Activated CD8-positive, alpha-beta memory T cell treated with anti-CD3 and anti-CD28 coated beads for 36 hours (primary cell): ENCODE measurements around the gene ELF3. TPM values are rescaled to one million over a fixed set of nuclear protein-coding genes. Genes with fewer than 3 reads are reported as not detected.

Experiments used
- CTCF ChIA-PET: fragments of 350-600 bp; sonication (Branson Sonifier 250); formaldehyde crosslinking; loops from one replicate; lab custom pipeline; 2021; ENCODE audit warnings: antibody characterized with exemption; lab: Charles Lee
- POLR2A ChIA-PET: fragments of 350-600 bp; sonication (Branson Sonifier 250); formaldehyde crosslinking; loops from one replicate; lab custom pipeline; 2021; ENCODE audit warnings: antibody characterized with exemption; lab: Charles Lee
- total RNA-seq, 2 experiments: library from RNA; stranded (reverse); gene quantifications; one replicate each; pipeline ENCODE4 v1.2.3, GENCODE V29; 2021

Gene ELF3
- total RNA-seq, 2 experiments from 2014 or later: 0.10 to 0.19 TPM

GRCh38 chr1:202002507-202002906, 7.9 kb upstream of the ELF3 start:
- ChIA-PET CTCF (interaction anchor here (0.6 to 1.8 kb wide), 3 partner anchors 8 to 146 kb away, joined by 3 to 5 read pairs (median 3); partner anchors contain the start of gene ELF3), POLR2A (no interaction called here)

- POLR2A ChIA-PET: no interaction called here
- CTCF ChIA-PET: no interaction called here
Observed at GRCh38 chr1:202004711-202005110, 5.7 kb upstream of the ELF3 start.

- ChIA-PET POLR2A (no interaction called here), CTCF (no interaction called here)
Observed at GRCh38 chr1:202005958-202006357, 4.4 kb upstream of the ELF3 start.

GRCh38 chr1:202007304-202007703, 3.1 kb upstream of the ELF3 start:
- CTCF ChIA-PET: interaction anchor here (0.6 to 1.8 kb wide), 4 partner anchors 10 to 128 kb away, joined by 3 to 4 read pairs (median 3); no protein-coding TSS in a partner anchor
- POLR2A ChIA-PET: no interaction called here

GRCh38 chr1:202007805-202008489, 2.4 kb upstream of the ELF3 start:
- ChIA-PET CTCF (interaction anchor here (0.6 to 2.0 kb wide), 5 partner anchors 9 to 128 kb away, joined by 3 to 5 read pairs (median 3); no protein-coding TSS in a partner anchor), POLR2A (no interaction called here)

GRCh38 chr1:202009326-202010179, 834 bp upstream of the ELF3 start:
- ChIA-PET POLR2A (no interaction called here), CTCF (interaction anchor here (0.5 to 2.3 kb wide), 10 partner anchors 8 to 131 kb away, joined by 3 to 8 read pairs (median 4); partner anchors contain the start of gene RNPEP)

GRCh38 chr1:202011994-202012393, 1.6 kb downstream of the ELF3 start:
- POLR2A ChIA-PET: no interaction called here

GRCh38 chr1:202012544-202013478, 2.4 kb downstream of the ELF3 start:
- ChIA-PET CTCF (interaction anchor here (0.6 to 1.4 kb wide), 3 partner anchors 10 to 117 kb away, joined by 3 to 5 read pairs (median 3); no protein-coding TSS in a partner anchor), POLR2A (no interaction called here)

More at GRCh38 chr1:202011994-202012393, 1.6 kb downstream of the ELF3 start:
- CTCF ChIA-PET: interaction anchor here (1.4 to 2.3 kb wide), 2 partner anchors 116 to 123 kb away, joined by 5 to 8 read pairs; no protein-coding TSS in a partner anchor

GRCh38 chr1:202013603-202014002, 3.2 kb downstream of the ELF3 start:
- ChIA-PET CTCF (interaction anchor here (0.6 to 0.9 kb wide), 2 partner anchors 74 to 99 kb away, joined by 3 read pairs; no protein-coding TSS in a partner anchor), POLR2A (no interaction called here)

GRCh38 chr1:202014060-202014459, 3.7 kb downstream of the ELF3 start:
- CTCF ChIA-PET: interaction anchor here (0.9 to 1.5 kb wide), 2 partner anchors 15 to 99 kb away, joined by 3 read pairs; no protein-coding TSS in a partner anchor
- POLR2A ChIA-PET: no interaction called here

GRCh38 chr1:202014915-202015661, 4.7 kb downstream of the ELF3 start:
- ChIA-PET POLR2A (no interaction called here), CTCF (interaction anchor here (0.5 to 1.5 kb wide), 2 partner anchors 16 to 69 kb away, joined by 3 read pairs; no protein-coding TSS in a partner anchor)

GRCh38 chr1:202015662-202015937, 5.2 kb downstream of the ELF3 start:
- POLR2A ChIA-PET: no interaction called here
- CTCF ChIA-PET: interaction anchor here (1.5 kb wide), 1 partner anchor 16 kb away, joined by 3 read pairs; no protein-coding TSS in a partner anchor

- POLR2A ChIA-PET: no interaction called here
- CTCF ChIA-PET: interaction anchor here (1.9 kb wide), 1 partner anchor 9 kb away, joined by 4 read pairs; no protein-coding TSS in a partner anchor
Observed at GRCh38 chr1:202016022-202016810, 5.8 kb downstream of the ELF3 start.

- CTCF ChIA-PET: interaction anchor here (0.9 to 1.9 kb wide), 2 partner anchors 10 to 117 kb away, joined by 3 to 4 read pairs; no protein-coding TSS in a partner anchor
- POLR2A ChIA-PET: no interaction called here
Observed at GRCh38 chr1:202016811-202017748, 6.7 kb downstream of the ELF3 start.

- POLR2A ChIA-PET: no interaction called here
- CTCF ChIA-PET: interaction anchor here (0.9 to 1.9 kb wide), 2 partner anchors 11 to 116 kb away, joined by 3 to 4 read pairs; no protein-coding TSS in a partner anchor
Observed at GRCh38 chr1:202017749-202018467, 7.5 kb downstream of the ELF3 start.
